Stimulated activated CD8-positive, alpha-beta memory T cell treated with anti-CD3 and anti-CD28 coated beads, Interleukin-15, amount 100 ng/mL, for 1 hour (primary cell): Measurements from ENCODE around the gene ZNF2.

Experiments used
- DNase-seq: peaks from one replicate; pipeline ENCODE4 v3.0.0-alpha.2; 2020; ENCODE audit warnings: low read depth

ZNF2 gene

GRCh38 chr2:95165371-95166064, at the start of gene ZNF2:
Gene ZNF2 (plus strand): TSS chr2:95165809. CDS start chr2:95176227, 10,418 bp downstream.
- peak; percentile 97 for DNase-seq

- DNase-seq, result no peak
Observed at GRCh38 chr2:95121093-95121406, 44.6 kb upstream of the ZNF2 start.

GRCh38 chr2:95121407-95122196, 44.0 kb upstream of the ZNF2 start, which contains the start of gene MRPS5:
Gene MRPS5 (minus strand): TSS chr2:95121808. CDS start chr2:95121791, 17 bp downstream.
- DNase-seq, result peak; percentile 79

DNA sequence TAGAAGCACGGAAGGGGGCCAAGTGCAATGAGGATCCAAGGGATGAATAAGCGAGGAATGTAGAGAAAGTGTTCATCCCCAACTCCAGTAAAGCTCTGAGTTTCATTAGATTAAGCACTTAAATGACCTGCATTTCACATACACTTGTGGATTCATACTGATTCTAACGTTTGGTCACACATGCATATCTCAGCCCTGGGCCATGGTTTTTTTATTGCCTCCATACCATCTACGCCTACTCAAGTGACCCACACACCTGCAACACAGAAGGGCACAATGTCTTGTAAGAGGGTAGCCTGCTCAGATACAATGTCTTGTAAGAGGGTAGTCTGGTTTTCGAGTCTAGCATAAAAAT, 43.4 kb upstream of the ZNF2 start:
- no peak for DNase-seq

DNA sequence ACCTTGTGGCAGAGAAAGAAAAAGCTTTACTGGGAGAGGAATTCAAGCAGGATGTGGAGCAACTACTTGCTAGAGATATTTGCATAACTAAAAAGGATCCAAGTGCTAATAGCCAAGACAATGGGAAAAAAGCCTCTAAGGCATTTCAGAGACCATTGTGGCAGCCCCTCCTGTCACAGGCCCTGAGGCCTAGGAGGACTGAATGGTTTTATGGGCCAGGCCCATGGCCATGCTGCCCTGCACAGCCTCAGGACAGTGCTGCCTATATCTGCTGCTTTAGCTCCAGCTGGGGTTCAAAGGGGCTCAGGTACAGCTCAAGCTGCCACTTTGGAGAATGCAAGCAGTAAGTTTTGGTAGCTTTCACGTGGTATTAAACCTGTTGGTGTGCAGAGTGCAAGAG, 26.9 kb upstream of the ZNF2 start:
- no peak for DNase-seq

GRCh38 chr2:95143838-95144237, 21.8 kb upstream of the ZNF2 start:
- no peak for DNase-seq

DNA sequence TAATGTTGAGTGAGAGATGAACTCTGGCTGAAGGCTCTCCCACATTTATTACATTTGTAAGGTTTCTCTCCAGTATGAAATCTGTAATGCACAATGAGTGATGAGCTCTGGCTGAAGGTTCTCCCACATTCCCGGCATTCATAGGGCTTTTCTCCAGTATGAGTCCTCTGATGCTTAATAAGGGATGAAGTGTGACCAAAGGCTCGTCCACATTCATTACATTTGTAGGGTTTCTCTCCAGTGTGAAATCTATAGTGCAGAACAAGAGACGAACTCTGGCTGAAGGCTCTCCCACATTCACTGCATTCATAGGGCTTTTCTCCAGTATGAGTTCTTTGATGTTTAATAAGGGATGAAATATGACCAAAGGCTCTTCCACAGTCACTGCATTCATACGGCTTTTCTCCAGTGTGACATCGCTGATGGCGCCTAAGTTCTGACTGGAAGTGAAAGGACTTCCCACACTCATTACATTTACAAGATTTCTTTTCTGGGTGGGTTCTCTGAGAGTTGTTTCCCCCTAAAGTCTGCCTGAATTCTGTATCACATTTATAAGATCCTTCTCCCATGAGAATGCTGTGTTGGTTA, 16.1 kb upstream of the ZNF2 start:
- no peak for DNase-seq

DNA sequence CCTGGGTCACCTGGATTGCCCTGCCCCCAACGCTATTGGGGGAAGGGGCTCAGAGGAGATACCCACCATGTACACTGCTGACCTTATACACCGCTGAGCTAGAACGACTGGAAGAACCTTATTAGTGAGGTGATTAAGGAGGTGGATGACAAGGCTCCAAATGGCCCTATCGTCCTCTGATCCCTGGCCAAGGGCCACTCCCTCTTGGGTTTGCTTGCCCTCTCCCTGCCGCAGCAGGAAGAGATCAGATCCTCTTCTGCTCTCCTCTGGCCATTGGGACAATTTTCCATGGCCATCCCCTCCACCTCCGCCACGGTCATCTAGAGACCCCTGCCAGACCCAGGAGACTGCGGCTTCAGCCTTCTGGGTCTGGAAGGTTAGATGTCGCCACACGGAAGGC, 7.2 kb upstream of the ZNF2 start:
- DNase-seq, result no peak

GRCh38 chr2:95158891-95159619, 6.6 kb upstream of the ZNF2 start:
- DNase-seq, result no peak

DNA sequence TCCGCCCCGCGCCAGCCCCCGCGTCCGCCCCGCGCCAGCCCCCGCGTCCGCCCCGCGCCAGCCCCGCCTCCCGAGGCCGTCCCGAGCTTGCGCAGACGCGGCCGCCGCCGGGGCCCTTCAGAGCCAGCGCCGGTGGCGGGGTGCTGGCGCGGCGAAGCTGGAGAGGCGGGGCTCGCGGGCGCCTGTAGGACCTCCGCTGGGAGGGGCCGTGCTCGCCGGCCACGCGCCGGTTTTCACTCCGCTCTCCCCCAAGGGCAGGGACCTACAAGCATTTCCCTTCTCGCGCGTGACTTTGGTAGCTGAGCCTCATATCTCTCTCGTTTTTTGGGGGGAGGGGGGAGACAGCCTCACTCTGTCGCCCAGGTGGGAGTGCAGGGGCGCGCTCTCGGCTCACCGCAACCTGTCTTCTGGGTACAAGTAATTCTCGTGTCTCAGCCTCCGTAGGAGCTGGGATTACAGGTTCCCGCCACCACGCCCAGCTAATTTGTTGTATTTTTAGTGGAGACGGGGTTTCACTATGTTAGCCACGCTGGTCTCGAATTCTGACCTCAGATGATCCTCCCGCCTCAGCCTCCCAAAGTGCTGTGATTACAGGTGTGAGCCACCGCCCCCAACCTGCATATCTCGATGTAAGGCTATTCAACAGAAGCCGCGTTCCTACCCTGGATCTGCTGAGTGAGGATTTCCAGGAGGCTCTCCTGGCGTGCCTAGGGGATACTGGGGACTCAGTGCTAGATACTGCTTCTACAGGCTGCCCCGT, 5.7 kb upstream of the ZNF2 start, which contains the start of gene ZNF514:
TSS of gene ZNF514 (minus strand) at position 159 of the 760 bp plus-strand sequence. CDS start 6,595 bp downstream, outside the sequence.
- peak; percentile 32 for DNase-seq

GRCh38 chr2:95165030-95165370, 609 bp upstream of the ZNF2 start:
- no peak for DNase-seq

DNA sequence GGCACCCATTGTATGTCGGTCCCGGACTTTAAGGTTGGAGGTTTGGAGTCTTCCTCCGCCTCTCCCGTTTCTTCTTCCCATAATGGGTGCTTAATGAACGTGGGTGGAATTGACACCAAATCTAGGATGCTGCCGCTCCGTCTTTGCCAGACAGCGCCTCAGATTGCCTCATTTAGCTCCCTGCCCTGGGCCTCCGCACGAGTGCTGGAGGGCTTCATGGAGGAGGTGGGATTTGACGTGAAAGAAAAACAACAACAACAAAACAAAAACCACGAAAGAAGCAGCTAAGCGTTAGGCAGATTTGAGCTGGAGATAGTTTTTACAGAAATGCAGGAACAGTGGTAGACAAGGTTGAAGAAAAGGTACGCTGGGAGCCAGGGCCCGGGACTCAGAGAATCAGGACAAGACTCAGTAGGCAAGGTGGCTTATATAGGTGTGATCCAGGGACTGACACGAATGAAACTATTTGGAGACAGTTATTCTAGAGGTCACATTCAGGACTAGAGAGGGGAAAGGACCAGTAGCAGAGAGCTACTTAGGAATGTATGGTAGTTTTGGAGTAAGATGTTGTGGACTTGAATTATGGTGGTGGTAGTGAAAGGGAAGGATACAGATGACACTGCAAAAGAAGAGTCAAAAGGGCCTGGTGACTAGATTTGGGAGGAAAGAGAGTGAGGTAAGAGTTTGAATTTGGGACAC, 605 bp downstream of the ZNF2 start:
- DNase-seq, result no peak

DNA sequence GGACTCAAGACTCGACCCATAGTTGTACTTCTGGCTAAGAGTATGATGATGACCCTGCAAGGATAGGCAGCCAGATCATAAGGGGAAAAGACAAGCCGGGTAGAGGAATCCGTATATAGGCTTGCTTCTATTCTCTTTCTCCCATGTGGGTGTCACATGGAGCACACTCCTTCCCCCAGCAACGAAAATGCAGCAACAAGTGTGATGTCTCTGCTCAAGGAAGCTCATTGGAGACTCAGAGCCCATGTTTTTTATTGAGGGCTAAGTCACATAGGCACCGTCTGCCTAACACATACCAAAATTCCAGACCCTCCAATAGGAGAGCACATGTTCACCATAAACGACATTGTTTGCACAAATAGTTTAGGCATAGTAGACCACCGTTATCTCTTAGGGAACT, 6.3 kb downstream of the ZNF2 start:
- no peak for DNase-seq

- no peak for DNase-seq
Observed at GRCh38 chr2:95174031-95174542, 8.5 kb downstream of the ZNF2 start.

DNA sequence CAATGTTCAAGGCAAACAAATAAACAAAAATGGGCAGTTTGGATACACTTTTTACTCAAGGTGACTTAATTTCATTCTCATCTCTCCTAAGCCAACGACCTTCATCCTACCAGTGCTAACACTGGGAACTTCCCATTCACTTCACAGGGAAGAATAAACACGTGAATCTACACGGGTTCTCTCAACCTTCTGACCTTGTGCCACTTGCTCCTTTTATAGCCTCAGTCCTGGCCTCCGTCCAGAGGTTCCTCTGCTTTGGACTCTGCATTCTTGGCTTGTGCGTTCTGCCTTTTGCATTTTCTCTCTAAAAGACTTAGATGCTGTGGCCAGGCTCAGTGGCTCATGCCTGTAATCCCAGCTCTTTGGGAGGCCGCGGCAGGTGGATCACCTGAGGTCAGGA, 13.8 kb downstream of the ZNF2 start:
- DNase-seq, result no peak

GRCh38 chr2:95181774-95182173, 16.2 kb downstream of the ZNF2 start:
- no peak for DNase-seq

DNA sequence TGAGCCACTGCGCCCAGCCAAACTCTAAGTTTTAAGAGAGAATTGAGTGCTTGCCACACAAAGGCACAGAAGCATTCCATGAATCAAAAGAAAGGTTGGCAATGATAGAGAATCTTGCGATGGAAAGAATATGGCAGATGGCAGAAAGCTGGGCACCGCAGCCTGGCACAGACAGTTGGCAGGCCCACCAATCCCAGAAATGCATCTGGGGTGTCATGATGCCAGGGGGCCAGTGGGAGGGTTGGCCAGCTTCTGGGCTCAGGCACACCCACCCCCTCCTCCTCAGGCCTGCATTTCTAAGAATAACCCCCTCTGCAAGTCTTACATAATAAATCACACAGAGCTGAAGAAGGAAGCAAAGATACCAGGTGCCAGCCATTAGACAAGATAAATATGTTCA, 19.6 kb downstream of the ZNF2 start:
- no peak for DNase-seq

GRCh38 chr2:95185973-95186372, 20.4 kb downstream of the ZNF2 start:
- no peak for DNase-seq

- DNase-seq, result peak; percentile 9
Observed at GRCh38 chr2:95192956-95193355, 27.3 kb downstream of the ZNF2 start.

DNA sequence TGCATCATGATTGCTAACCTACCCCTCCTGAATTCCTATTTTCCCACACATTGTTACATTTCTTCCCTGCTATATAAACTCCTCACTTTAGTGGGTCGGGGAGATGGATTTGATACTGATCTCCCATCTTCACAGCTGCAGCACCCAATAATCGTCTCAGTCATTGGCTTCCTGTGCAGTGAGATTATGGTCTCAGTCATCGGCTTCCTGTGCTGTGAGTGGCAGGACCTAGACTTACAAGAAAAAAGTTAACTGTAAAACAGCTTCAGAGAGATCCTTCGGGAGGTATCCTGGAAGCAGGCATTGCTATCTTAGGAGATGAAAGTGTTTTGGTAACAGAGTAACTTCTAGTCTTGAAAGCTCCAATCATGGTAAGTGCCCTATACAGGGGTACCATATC, 38.3 kb downstream of the ZNF2 start:
- no peak for DNase-seq

GRCh38 chr2:95204396-95204795, 38.8 kb downstream of the ZNF2 start:
- DNase-seq, result no peak
